H1 (cell line): ENCODE results near the gene AP2A2. TPM values are rescaled to one million over a fixed set of nuclear protein-coding genes. Genes with fewer than 3 reads are reported as not detected.

Source experiments
- CTCF ChIA-PET: fragments of 300-600 bp; sonication (Branson Sonifier 250); formaldehyde crosslinking; loops from one replicate; lab custom pipeline; 2021; ENCODE audit not compliant: partially characterized antibody; lab: Charles Lee
- POLR2A ChIA-PET: fragments of 300-600 bp; sonication (Branson Sonifier 250); formaldehyde crosslinking; loops from one replicate; lab custom pipeline; 2021; ENCODE audit warnings: inconsistent platforms; ENCODE audit not compliant: partially characterized antibody; lab: Charles Lee
- DNase-seq, 2 experiments: peaks; one replicate each; pipeline versions ENCODE4 v3.0.0 to v3.0.0-alpha.2; 2010 to 2022; ENCODE audit warnings: low spot score in 2 of 2, low read depth in 1 of 2, mixed read lengths in 1 of 2
- FAIRE-seq: peaks from 2 replicates; lab custom pipeline; 2011; peaks lifted over from hg19 to GRCh38; lab: Jason Lieb, UNC
- H2AFZ ChIP-seq: 2 replicates; pipeline ENCODE4 v1.8.1; 2012; ENCODE audit warnings: low read length, inconsistent platforms
- H2AK5ac ChIP-seq: 2 replicates; pipeline ENCODE4 v1.6.1; 2013; ENCODE audit warnings: low read depth, low read length
- H2BK120ac ChIP-seq: replicated peaks from 2 replicates; pipeline ENCODE3; 2013; ENCODE audit warnings: low read depth, low read length, inconsistent platforms
- H2BK12ac ChIP-seq: 2 replicates; pipeline ENCODE4 v1.6.1; 2013; ENCODE audit warnings: low read depth, low read length
- H2BK15ac ChIP-seq: 2 replicates; pipeline ENCODE4 v1.6.1; 2013; ENCODE audit warnings: low read length
- H2BK20ac ChIP-seq: 2 replicates; pipeline ENCODE4 v1.6.1; 2013; ENCODE audit warnings: low read length
- H2BK5ac ChIP-seq: 2 replicates; pipeline ENCODE4 v1.6.1; 2013; ENCODE audit warnings: low read depth, low read length
- H3K14ac ChIP-seq: 2 replicates; pipeline ENCODE4 v1.6.1; 2013; ENCODE audit warnings: inconsistent platforms; ENCODE audit not compliant: insufficient read length
- H3K18ac ChIP-seq: 2 replicates; pipeline ENCODE4 v1.6.1; 2013; ENCODE audit warnings: low read length; ENCODE audit errors: extremely low read depth
- H3K23ac ChIP-seq: 2 replicates; pipeline ENCODE4 v1.6.1; 2013; ENCODE audit warnings: inconsistent platforms; ENCODE audit not compliant: insufficient read length
- H3K23me2 ChIP-seq: 2 replicates; pipeline ENCODE4 v1.6.1; 2013; ENCODE audit warnings: low read depth, low read length
- H3K27ac ChIP-seq: 2 replicates; pipeline ENCODE4 v1.6.1; 2011; ENCODE audit warnings: low read depth, low read length, inconsistent platforms
- H3K27me3 ChIP-seq, 4 experiments: replicated peaks in 1 of 4; 1 replicate in 1 of 4; 2 replicates in 3 of 4; pipeline versions ENCODE4 v1.6.1 to v1.8.1; 2011 to 2013; ENCODE audit warnings: low read length in 3 of 4, mild to moderate bottlenecking in 3 of 4, inconsistent platforms in 2 of 4, mixed read lengths in 2 of 4, moderate library complexity in 1 of 4; ENCODE audit not compliant: control insufficient read depth in 3 of 4, insufficient read depth in 3 of 4; ENCODE audit errors: extremely low read depth in 1 of 4
- H3K36me3 ChIP-seq, 4 experiments: 2 replicates each; pipeline versions ENCODE4 v1.6.1 to v1.8.1; 2011 to 2013; ENCODE audit warnings: mild to moderate bottlenecking in 4 of 4, low read length in 3 of 4, moderate library complexity in 2 of 4, control low read depth in 1 of 4, inconsistent platforms in 1 of 4; ENCODE audit not compliant: insufficient read depth in 4 of 4, control insufficient read depth in 2 of 4
- H3K4ac ChIP-seq: replicated peaks from 2 replicates; pipeline ENCODE3; 2013; ENCODE audit warnings: low read length, low read depth, mixed read lengths, inconsistent platforms; ENCODE audit not compliant: insufficient read length
- H3K4me1 ChIP-seq, 4 experiments: replicated peaks in 1 of 4; 1 replicate in 1 of 4; 2 replicates in 3 of 4; pipeline versions ENCODE4 v1.6.1 to v1.8.1; 2011 to 2013; ENCODE audit warnings: low read length in 3 of 4, inconsistent platforms in 2 of 4, mixed read lengths in 1 of 4; ENCODE audit not compliant: insufficient read depth in 4 of 4, control insufficient read depth in 3 of 4
- H3K4me2 ChIP-seq, 2 experiments: 2 replicates each; pipeline versions ENCODE4 v1.6.1 to v1.8.1; 2011 to 2013; ENCODE audit warnings: low read depth in 2 of 2, low read length in 2 of 2, control low read depth in 1 of 2, inconsistent platforms in 1 of 2, mild to moderate bottlenecking in 1 of 2; ENCODE audit not compliant: insufficient read depth in 1 of 2
- H3K4me3 ChIP-seq, 4 experiments: fragments of 200-600, 300-600 bp in 1 of 4; sonication (generic), shearing (Covaris generic), sonication (Bioruptor Twin) in 1 of 4; 2 replicates each; pipeline versions ENCODE4 v1.5.1 to v1.8.1; 2011 to 2016; ENCODE audit warnings: low read length in 4 of 4, low read depth in 3 of 4, control low read depth in 2 of 4, inconsistent platforms in 2 of 4, mild to moderate bottlenecking in 2 of 4, mixed read lengths in 1 of 4, moderate library complexity in 1 of 4; ENCODE audit not compliant: insufficient read depth in 2 of 4; ENCODE audit errors: extremely low read depth in 1 of 4
- H3K56ac ChIP-seq: replicated peaks from 2 replicates; pipeline ENCODE3; 2013; ENCODE audit warnings: low read depth, mild to moderate bottlenecking, mixed read lengths, low read length, inconsistent platforms; ENCODE audit not compliant: insufficient read length
- H3K79me1 ChIP-seq: 2 replicates; pipeline ENCODE4 v1.6.1; 2013; ENCODE audit warnings: low read depth, low read length, control low read depth
- H3K79me2 ChIP-seq, 2 experiments: 2 replicates each; pipeline versions ENCODE4 v1.6.1 to v1.8.1; 2012 to 2013; ENCODE audit warnings: low read length in 2 of 2, mild to moderate bottlenecking in 2 of 2, inconsistent platforms in 1 of 2; ENCODE audit not compliant: insufficient read depth in 2 of 2, control insufficient read depth in 1 of 2
- H3K9ac ChIP-seq, 4 experiments: replicated peaks in 1 of 4; 1 replicate in 1 of 4; 2 replicates in 3 of 4; pipeline versions ENCODE4 v1.6.1 to v1.8.1; 2011 to 2013; ENCODE audit warnings: low read depth in 3 of 4, low read length in 3 of 4, control low read depth in 2 of 4, mild to moderate bottlenecking in 2 of 4, moderate library complexity in 2 of 4, inconsistent platforms in 1 of 4; ENCODE audit errors: extremely low read depth in 1 of 4
- H3K9me3 ChIP-seq, 2 experiments: 2 replicates each; pipeline versions ENCODE4 v1.6.1 to v1.8.1; 2012 to 2013; ENCODE audit warnings: mild to moderate bottlenecking in 2 of 2, moderate library complexity in 2 of 2, control low read depth in 1 of 2, inconsistent platforms in 1 of 2, low read depth in 1 of 2, low read length in 1 of 2, mixed read lengths in 1 of 2; ENCODE audit not compliant: insufficient read depth in 2 of 2
- H4K20me1 ChIP-seq, 2 experiments: replicated peaks in 1 of 2; 2 replicates each; pipeline versions ENCODE3 to v1.8.1; 2011 to 2013; ENCODE audit warnings: inconsistent platforms in 2 of 2, low read length in 2 of 2, mild to moderate bottlenecking in 1 of 2; ENCODE audit not compliant: insufficient read depth in 2 of 2, control insufficient read depth in 1 of 2
- H4K5ac ChIP-seq: 2 replicates; pipeline ENCODE4 v1.6.1; 2013; ENCODE audit warnings: low read length, low read depth, mixed read lengths, inconsistent platforms; ENCODE audit not compliant: insufficient read length
- H4K8ac ChIP-seq: 2 replicates; pipeline ENCODE4 v1.8.0; 2013; ENCODE audit warnings: mild to moderate bottlenecking, moderate library complexity, low read length, inconsistent platforms; ENCODE audit not compliant: insufficient read depth; ENCODE audit errors: extremely low read depth
- H4K91ac ChIP-seq: replicated peaks from 2 replicates; pipeline ENCODE3; 2013; ENCODE audit warnings: low read length, mixed read lengths, inconsistent platforms; ENCODE audit not compliant: insufficient read length
- CHD1 ChIP-seq: IDR thresholded peaks from 2 replicates; pipeline ENCODE4 v1.6.1; 2012; ENCODE audit warnings: low read depth, low read length, improper control_type of control experiment
- E2F6 ChIP-seq: IDR thresholded peaks from 2 replicates; pipeline ENCODE4 v1.6.1; 2012; ENCODE audit warnings: inconsistent platforms
- EGR1 ChIP-seq: IDR thresholded peaks from 2 replicates; pipeline ENCODE4 v1.6.1; 2011; ENCODE audit warnings: low read depth, low read length, borderline replicate concordance
- POLR2A ChIP-seq, 2 experiments: IDR thresholded peaks; 1 replicate in 1 of 2; 2 replicates in 1 of 2; pipeline ENCODE4 v1.6.1; 2011; ENCODE audit warnings: low read depth in 2 of 2, low read length in 2 of 2, mild to moderate bottlenecking in 2 of 2; ENCODE audit errors: control extremely low read depth in 1 of 2
- RNF2 ChIP-seq: fragments of 200-900, 300-1000 bp; sonication (generic); IDR thresholded peaks from 2 replicates; pipeline ENCODE4 v1.7.1; 2016; ENCODE audit warnings: borderline replicate concordance, low read depth, mild to moderate bottlenecking, antibody characterized with exemption, low read length; ENCODE audit not compliant: poor library complexity, severe bottlenecking; ENCODE audit errors: missing control alignments
- SIN3A ChIP-seq, 2 experiments: IDR thresholded peaks in 1 of 2; conservative IDR thresholded peaks in 1 of 2; 2 replicates each; pipeline ENCODE4 v1.6.1; 2011 to 2012; ENCODE audit warnings: low read length in 2 of 2, improper control_type of control experiment in 1 of 2, low read depth in 1 of 2, mild to moderate bottlenecking in 1 of 2
- SIX5 ChIP-seq: IDR thresholded peaks from 2 replicates; pipeline ENCODE4 v1.6.1; 2011; ENCODE audit warnings: mild to moderate bottlenecking, low read depth, low read length
- SP1 ChIP-seq: IDR thresholded peaks from 2 replicates; pipeline ENCODE4 v1.6.1; 2011; ENCODE audit warnings: low read depth, low read length
- SUZ12 ChIP-seq: fragments of 200-600 bp; sonication (generic); IDR thresholded peaks from 2 replicates; pipeline ENCODE4 v1.6.1; 2012; ENCODE audit warnings: mild to moderate bottlenecking, inconsistent platforms, low read length, moderate library complexity, mixed read lengths
- WGBS, 2 experiments: shearing (Covaris generic) in 1 of 2; methylation state at CpG; one replicate each; pipeline versions ENCODE4 v1.1.6 to v1.1.7; 2013 to 2015; ENCODE audit warnings: low lambda C conversion rate in 2 of 2, mixed read lengths in 2 of 2, inconsistent platforms in 1 of 2, low coverage in 1 of 2, missing lambda C conversion rate in 1 of 2; ENCODE audit not compliant: insufficient replicate concordance in 2 of 2, insufficient coverage in 1 of 2, insufficient read length in 1 of 2; ENCODE audit errors: extremely low coverage in 1 of 2, missing lambda C conversion rate in 1 of 2; 5-methylcytosine and 5-hydroxymethylcytosine counted together
- polyA plus RNA-seq, 7 experiments: library from polyadenylated mRNA; depleted of rRNA in 3 of 7; stranded (reverse) in 5 of 7; unstranded in 2 of 7; fragments of >200 nt in 5 of 7; fragments of 200-250 nt in 2 of 7; gene quantifications; 1 replicate in 5 of 7; 2 replicates in 1 of 7; 4 replicates in 1 of 7; pipeline versions ENCODE4 v1.2.1 to v1.2.3, GENCODE V29; 2011 to 2013; ENCODE audit warnings: missing spikeins in 2 of 7, mixed read lengths in 2 of 7
- total RNA-seq: library from RNA; stranded (reverse); fragmentation: NEBNext Ultra II Directional; extraction: Animal tissue kit (Norgen Biotek cat#: 25700); gene quantifications from 2 replicates; pipeline ENCODE4 v1.2.1, GENCODE V29; 2021
- TF ChIP-seq, protein P1 (sequence below): IDR thresholded peaks from 2 replicates; pipeline ENCODE4 v1.6.1; 2011; ENCODE audit warnings: low read depth, mild to moderate bottlenecking, low read length; ENCODE audit not compliant: insufficient read depth

The AP2A2 gene
- total and polyA plus RNA-seq, 2 of the 8 experiments (the other 6 are each of a cell fraction or from before 2014, with no cell fraction given), result 50.0 to 65.0 TPM

- Histone ChIP-seq H3K56ac (no peak overlapping the region), H2BK12ac (no peak overlapping the region), H3K14ac (no peak overlapping the region), H3K18ac (no peak overlapping the region), H3K23ac (no peak overlapping the region), H3K79me2 (peaks cover 0 to 9% of the 10 kb centered on the region in 2 experiments; a peak in 1 of 4 replicates), H2BK5ac (peak overlapping the region; percentile 73; the same call in 1 of the 2 replicates), H3K79me1 (peaks cover 15% of the 10 kb centered on the region), H2BK15ac (no peak overlapping the region), H3K27me3 (no peaks in the 10 kb centered on the region), H3K9me3 (peaks cover 3 to 9% of the 10 kb centered on the region in 2 experiments; a peak in 2 of 4 replicates), H4K91ac (no peak overlapping the region), H3K27ac (0 out of 2 replicates have a peak overlapping the region, but pooled peaks have one; percentile 9), H3K4me1 (peaks cover 0 to 2% (median 0%) of the 10 kb centered on the region in 4 experiments; a peak in 1 of 7 replicates), H4K20me1 (peaks cover 0 to 8% of the 10 kb centered on the region in 2 experiments), H2BK20ac (no peak overlapping the region), H4K8ac (peak overlapping the region; percentile 18; the same call in 1 of the 2 replicates), H3K36me3 (peaks cover 4 to 31% (median 23%) of the 10 kb centered on the region in 4 experiments; a peak in 5 of 8 replicates), H3K4ac (no peak overlapping the region), H2BK120ac (no peak overlapping the region), H3K23me2 (0 out of 2 replicates have a peak, but pooled peaks cover 2% of the 10 kb centered on the region), H2AFZ (no peak overlapping the region), H4K5ac (no peak overlapping the region), H3K4me3 (no peak overlapping the region), H3K4me2 (no peak overlapping the region), H2AK5ac (no peak overlapping the region), H3K9ac (no peak overlapping the region)
- 95% methylated on average over 31 of the region's 31 CpGs; no CpG with 5 or more reads in 1 of the 2 experiments for WGBS, 2 experiments
- ChIA-PET POLR2A (no interaction called here), CTCF (interaction anchor here (0.6 to 1.6 kb wide), 5 partner anchors 23 to 70 kb away, joined by 3 to 5 read pairs (median 3); no protein-coding TSS in a partner anchor)
- FAIRE-seq, result no peak
- DNase-seq, result no peak
- no peak for TF ChIP-seq POLR2A (IDR thresholded peaks at IDR 0.05; ENCODE audit: control extremely low read depth in 1 of 2, low read depth in 2 of 2, low read length in 2 of 2)
- TF ChIP-seq, protein P1, sequence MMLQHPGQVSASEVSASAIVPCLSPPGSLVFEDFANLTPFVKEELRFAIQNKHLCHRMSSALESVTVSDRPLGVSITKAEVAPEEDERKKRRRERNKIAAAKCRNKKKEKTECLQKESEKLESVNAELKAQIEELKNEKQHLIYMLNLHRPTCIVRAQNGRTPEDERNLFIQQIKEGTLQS, result no peak
- TF ChIP-seq SIX5, result no peak
- TF ChIP-seq SP1, result no peak
- TF ChIP-seq E2F6, result no peak
- no peak for TF ChIP-seq SUZ12
- no peak for TF ChIP-seq CHD1
- no peak for TF ChIP-seq EGR1
- TF ChIP-seq RNF2, result no peak
- no peak for TF ChIP-seq SIN3A (conservative IDR thresholded peaks at IDR 0.05 in 1 of 2, IDR thresholded peaks at IDR 0.05 in 1 of 2; ENCODE audit: low read depth in 1 of 2, low read length in 2 of 2)
Measured at GRCh38 chr11:967995-968751, 42.5 kb downstream of the AP2A2 start.
